Smooth muscle cell of the umbilical artery (primary cell): ENCODE results near the gene OMP. TPM values are rescaled to one million over a fixed set of nuclear protein-coding genes. Genes with fewer than 3 reads are reported as not detected.

Source experiments
- total RNA-seq: library from RNA; depleted of rRNA; stranded (reverse); fragments of >200 nt; gene quantifications from 2 replicates; pipeline ENCODE4 v1.2.3, GENCODE V29; 2014

The OMP gene
- 1.2 and 1.5 TPM in 2 replicates for total RNA-seq

GRCh38 chr11:77102246-77103210, at the start of gene OMP:
OMP (plus strand) TSS chr11:77102840; CDS start chr11:77102840, 0 bp downstream.

GRCh38 chr11:77066229-77067042, 36.2 kb upstream of the OMP start, which contains the start of gene CAPN5:
CAPN5 (plus strand) TSS chr11:77066971; CDS start chr11:77084887, 17,916 bp downstream.

GRCh38 chr11:77127920-77128691, 25.5 kb downstream of the OMP start, which contains the start of gene MYO7A:
MYO7A (plus strand) TSS chr11:77128246; CDS start chr11:77130635, 2,389 bp downstream.

Other genes with a start within 250 kb of the OMP start
- gene ACER3, start 241.9 kb upstream of the OMP start, total RNA-seq, result 4.8 and 10.6 TPM in 2 replicates
- not detected in 2 replicates for gene B3GNT6, start 68.4 kb upstream of the OMP start, total RNA-seq
- gene CAPN5, start 35.9 kb upstream of the OMP start, total RNA-seq, result 10.1 and 27.5 TPM in 2 replicates
- under 0.01 and 0.18 TPM in 2 replicates for gene MYO7A, start 25.4 kb downstream of the OMP start, total RNA-seq
- gene GDPD4, start 198.8 kb downstream of the OMP start, total RNA-seq, result 0.69 TPM in 1 of 2 replicates, not detected in the other